ENCODE data around the gene PNMT.
"Not testable (repeated sequence)": the region's sequence is repeated elsewhere in the genome, so short reads cannot be mapped to it uniquely, and the experiment has no call there.

Gene PNMT

DNA sequence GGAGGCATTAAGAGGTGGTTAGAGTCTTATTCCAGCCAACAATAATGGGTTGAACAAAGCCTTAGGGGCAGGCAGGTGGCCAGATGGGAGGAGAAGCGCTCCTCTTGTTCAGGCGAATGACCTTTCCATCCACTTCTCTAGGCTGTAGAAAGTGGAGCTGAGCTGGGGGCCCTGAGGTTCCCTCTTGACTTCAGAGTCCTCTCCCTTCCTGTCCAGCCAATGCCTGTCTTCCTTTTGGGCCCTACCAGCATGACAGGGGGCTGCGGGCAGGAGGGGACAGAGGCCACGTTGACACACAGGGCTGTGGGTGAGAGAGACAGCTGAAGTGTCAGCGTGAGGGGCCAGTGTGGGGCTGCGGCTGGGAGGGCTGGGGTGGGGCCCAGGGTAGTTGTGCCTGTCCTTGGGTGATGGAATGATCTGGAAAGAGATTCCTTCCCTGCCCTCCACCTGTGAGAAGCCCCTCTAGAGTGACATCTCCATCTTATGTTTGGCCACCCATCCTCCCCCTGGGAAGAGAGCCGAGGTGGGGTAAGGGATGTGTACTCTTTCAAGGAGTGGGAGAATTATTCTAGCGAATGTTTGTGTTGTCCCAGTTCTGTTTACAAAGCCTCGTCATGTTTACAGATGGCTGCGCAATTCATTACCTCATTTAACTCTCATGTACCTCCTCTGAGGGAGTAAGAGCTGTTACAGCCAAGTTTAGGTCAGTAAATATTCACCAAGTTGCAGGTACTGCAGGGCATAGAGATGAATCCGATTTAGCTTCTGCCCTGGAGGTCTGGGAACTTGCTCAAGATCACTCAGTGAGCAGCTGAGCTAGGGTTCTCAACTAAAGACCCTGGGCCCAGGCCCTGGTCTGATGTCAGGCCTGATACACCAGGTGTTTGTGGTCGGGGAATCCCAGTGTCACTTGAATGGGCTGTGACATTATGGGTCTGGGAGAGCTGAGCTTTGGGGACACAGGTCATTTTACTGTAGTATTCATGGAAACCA is 34.9 kb downstream of the PNMT start:
- H3K4me1 ChIP-seq (ENCODE audit: control insufficient read depth, insufficient read depth, low read length): peaks cover 27% of the 10 kb centered on the region
- H3K9ac ChIP-seq (ENCODE audit: low read depth, low read length): no peak overlapping the region
- H3K36me3 ChIP-seq (ENCODE audit: insufficient read depth, low read length): peaks cover 14% of the 10 kb centered on the region

DNA sequence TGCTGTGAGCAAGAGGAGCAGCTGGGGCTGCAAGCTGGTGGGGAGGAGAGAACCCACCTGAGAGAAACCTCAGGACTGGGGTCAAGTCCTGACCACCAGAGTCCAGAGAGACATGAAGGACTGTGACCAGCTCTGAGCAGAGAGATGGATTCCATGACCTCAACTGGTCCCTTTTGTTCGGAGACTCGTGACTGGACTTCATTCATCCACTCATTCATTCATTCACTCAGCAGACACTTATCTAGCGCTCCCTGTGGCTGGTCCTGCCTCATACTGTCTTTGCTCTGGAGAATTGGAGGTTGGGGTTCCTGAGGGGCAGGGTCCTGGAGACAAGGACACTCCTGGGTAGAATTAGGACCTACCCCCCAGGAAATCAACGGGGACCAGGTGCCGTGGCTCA is 35.7 kb downstream of the PNMT start:
- Histone ChIP-seq H3K4me2 (ENCODE audit: low read length) (no peak overlapping the region), H3K9me3 (replicated peaks; ENCODE audit: low read length) (no peaks in the 10 kb centered on the region), H3K4me3 (ENCODE audit: low read length) (no peak overlapping the region), H3K9ac (ENCODE audit: low read depth, low read length) (no peak overlapping the region), H3K4me1 (ENCODE audit: control insufficient read depth, insufficient read depth, low read length) (peaks cover 27% of the 10 kb centered on the region), H3K36me3 (ENCODE audit: insufficient read depth, low read length) (peaks cover 21% of the 10 kb centered on the region), H3K27me3 (ENCODE audit: control insufficient read depth, insufficient read depth, low read length) (no peaks in the 10 kb centered on the region)

More for the DNA sequence above, 34.9 kb downstream of the PNMT start:
- H3K4me2 ChIP-seq (ENCODE audit: low read length): no peak overlapping the region
- H3K9me3 ChIP-seq (replicated peaks; ENCODE audit: low read length): no peaks in the 10 kb centered on the region
- H3K4me3 ChIP-seq (ENCODE audit: low read length): no peak overlapping the region
- no peaks in the 10 kb centered on the region for H3K27me3 ChIP-seq (ENCODE audit: control insufficient read depth, insufficient read depth, low read length)

GRCh38 chr17:39704821-39705551 is 36.7 kb downstream of the PNMT start:
- peaks cover 23% of the 10 kb centered on the region for H3K4me1 ChIP-seq (ENCODE audit: control insufficient read depth, insufficient read depth, low read length)
- no peaks in the 10 kb centered on the region for H3K9me3 ChIP-seq (replicated peaks; ENCODE audit: low read length)
- H3K27me3 ChIP-seq (ENCODE audit: control insufficient read depth, insufficient read depth, low read length): no peaks in the 10 kb centered on the region
- H3K4me3 ChIP-seq (ENCODE audit: low read length): no peak overlapping the region
- peaks cover 31% of the 10 kb centered on the region for H3K36me3 ChIP-seq (ENCODE audit: insufficient read depth, low read length)
- H3K4me2 ChIP-seq (ENCODE audit: low read length): no peak overlapping the region
- H3K9ac ChIP-seq (ENCODE audit: low read depth, low read length): no peak overlapping the region

DNA sequence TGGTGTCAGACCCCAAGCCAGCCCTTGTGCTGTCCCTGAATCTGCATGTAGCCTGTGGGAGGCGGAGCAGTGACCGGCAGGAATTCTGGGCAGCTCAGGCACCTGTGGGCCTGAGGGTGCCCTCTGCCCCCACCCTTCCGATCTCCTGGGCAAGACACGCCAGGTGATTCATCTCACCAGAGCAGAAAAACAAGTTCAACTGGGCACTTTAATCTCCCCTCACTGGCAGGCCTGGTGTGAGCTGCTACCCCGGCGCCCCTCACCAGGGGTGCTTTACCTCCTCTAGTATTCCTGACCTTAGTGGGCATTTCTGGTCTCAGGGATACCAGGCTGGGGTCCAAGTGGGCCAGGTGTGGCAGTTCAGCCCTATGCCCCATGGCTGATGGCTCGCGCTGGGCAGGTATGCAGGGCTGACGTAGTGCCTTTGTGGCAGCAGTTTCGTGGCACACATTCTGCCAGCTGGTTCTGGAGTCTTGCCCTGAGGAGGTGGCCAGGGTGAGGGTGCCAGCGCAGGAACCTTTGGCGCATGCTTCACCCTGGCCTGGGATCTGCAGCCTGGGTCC is 37.6 kb downstream of the PNMT start:
- H3K36me3 ChIP-seq (ENCODE audit: insufficient read depth, low read length): peaks cover 39% of the 10 kb centered on the region
- peaks cover 23% of the 10 kb centered on the region for H3K4me1 ChIP-seq (ENCODE audit: control insufficient read depth, insufficient read depth, low read length)
- H3K9me3 ChIP-seq (replicated peaks; ENCODE audit: low read length): no peaks in the 10 kb centered on the region
- no peaks in the 10 kb centered on the region for H3K27me3 ChIP-seq (ENCODE audit: control insufficient read depth, insufficient read depth, low read length)
- H3K9ac ChIP-seq (ENCODE audit: low read depth, low read length): no peak overlapping the region
- H3K4me2 ChIP-seq (ENCODE audit: low read length): no peak overlapping the region
- no peak overlapping the region for H3K4me3 ChIP-seq (ENCODE audit: low read length)

- Histone ChIP-seq H3K4me1 (ENCODE audit: control insufficient read depth, insufficient read depth, low read length) (peaks cover 19% of the 10 kb centered on the region), H3K4me2 (ENCODE audit: low read length) (no peak overlapping the region), H3K9me3 (replicated peaks; ENCODE audit: low read length) (no peaks in the 10 kb centered on the region), H3K36me3 (ENCODE audit: insufficient read depth, low read length) (peaks cover 42% of the 10 kb centered on the region), H3K9ac (ENCODE audit: low read depth, low read length) (no peak overlapping the region), H3K4me3 (ENCODE audit: low read length) (no peak overlapping the region), H3K27me3 (ENCODE audit: control insufficient read depth, insufficient read depth, low read length) (no peaks in the 10 kb centered on the region)
These were observed 38.1 kb downstream of the PNMT start for GRCh38 chr17:39706383-39706782.

DNA sequence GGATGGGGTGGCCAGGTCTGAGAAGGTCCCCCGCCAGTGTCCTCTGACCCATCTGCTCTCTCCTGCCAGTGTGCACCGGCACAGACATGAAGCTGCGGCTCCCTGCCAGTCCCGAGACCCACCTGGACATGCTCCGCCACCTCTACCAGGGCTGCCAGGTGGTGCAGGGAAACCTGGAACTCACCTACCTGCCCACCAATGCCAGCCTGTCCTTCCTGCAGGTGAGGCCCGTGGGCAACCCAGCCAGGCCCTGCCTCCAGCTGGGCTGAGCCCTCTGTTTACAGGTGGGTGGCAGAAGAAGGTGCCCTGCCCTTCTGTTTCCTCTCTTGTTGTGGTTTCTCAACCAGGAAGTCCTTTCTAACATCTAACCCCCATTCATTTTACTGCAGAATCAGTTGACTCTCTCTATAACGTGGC is 38.7 kb downstream of the PNMT start:
- Histone ChIP-seq H3K4me3 (ENCODE audit: low read length) (no peak overlapping the region), H3K27me3 (ENCODE audit: control insufficient read depth, insufficient read depth, low read length) (no peaks in the 10 kb centered on the region), H3K4me1 (ENCODE audit: control insufficient read depth, insufficient read depth, low read length) (peaks cover 14% of the 10 kb centered on the region), H3K9me3 (replicated peaks; ENCODE audit: low read length) (no peaks in the 10 kb centered on the region), H3K36me3 (ENCODE audit: insufficient read depth, low read length) (peaks cover 48% of the 10 kb centered on the region), H3K9ac (ENCODE audit: low read depth, low read length) (no peak overlapping the region), H3K4me2 (ENCODE audit: low read length) (no peak overlapping the region)

DNA sequence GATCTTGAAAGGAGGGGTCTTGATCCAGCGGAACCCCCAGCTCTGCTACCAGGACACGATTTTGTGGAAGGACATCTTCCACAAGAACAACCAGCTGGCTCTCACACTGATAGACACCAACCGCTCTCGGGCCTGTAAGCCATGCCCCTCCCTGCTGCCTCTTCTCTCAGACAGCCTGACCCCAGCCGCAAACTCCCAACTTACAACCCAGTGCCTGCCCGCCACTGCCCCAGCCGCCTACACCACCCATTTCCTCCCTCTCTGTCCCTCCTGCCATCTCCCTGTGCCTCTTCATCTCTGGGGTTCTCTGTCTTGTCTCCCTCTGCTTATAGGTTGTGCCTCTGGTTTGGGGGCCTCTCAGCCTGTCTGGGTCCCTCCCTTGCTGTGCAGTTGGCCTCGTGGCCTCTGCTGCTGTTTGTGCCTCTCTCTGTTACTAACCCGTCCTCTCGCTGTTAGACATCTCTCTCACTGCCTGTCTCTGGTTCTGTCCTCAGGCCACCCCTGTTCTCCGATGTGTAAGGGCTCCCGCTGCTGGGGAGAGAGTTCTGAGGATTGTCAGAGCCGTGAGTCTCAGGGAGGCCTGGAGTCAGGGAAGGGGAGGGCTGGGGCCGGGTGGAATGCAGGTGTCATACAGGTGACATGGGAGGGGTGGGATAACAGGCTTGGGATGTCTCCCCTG is 41.2 kb downstream of the PNMT start:
- Histone ChIP-seq H3K9me3 (replicated peaks; ENCODE audit: low read length) (no peaks in the 10 kb centered on the region), H3K9ac (ENCODE audit: low read depth, low read length) (no peak overlapping the region), H3K27me3 (ENCODE audit: control insufficient read depth, insufficient read depth, low read length) (no peaks in the 10 kb centered on the region), H3K36me3 (ENCODE audit: insufficient read depth, low read length) (peaks cover 47% of the 10 kb centered on the region), H3K4me2 (ENCODE audit: low read length) (no peak overlapping the region), H3K4me3 (ENCODE audit: low read length) (no peak overlapping the region), H3K4me1 (ENCODE audit: control insufficient read depth, insufficient read depth, low read length) (peaks cover 14% of the 10 kb centered on the region)

DNA sequence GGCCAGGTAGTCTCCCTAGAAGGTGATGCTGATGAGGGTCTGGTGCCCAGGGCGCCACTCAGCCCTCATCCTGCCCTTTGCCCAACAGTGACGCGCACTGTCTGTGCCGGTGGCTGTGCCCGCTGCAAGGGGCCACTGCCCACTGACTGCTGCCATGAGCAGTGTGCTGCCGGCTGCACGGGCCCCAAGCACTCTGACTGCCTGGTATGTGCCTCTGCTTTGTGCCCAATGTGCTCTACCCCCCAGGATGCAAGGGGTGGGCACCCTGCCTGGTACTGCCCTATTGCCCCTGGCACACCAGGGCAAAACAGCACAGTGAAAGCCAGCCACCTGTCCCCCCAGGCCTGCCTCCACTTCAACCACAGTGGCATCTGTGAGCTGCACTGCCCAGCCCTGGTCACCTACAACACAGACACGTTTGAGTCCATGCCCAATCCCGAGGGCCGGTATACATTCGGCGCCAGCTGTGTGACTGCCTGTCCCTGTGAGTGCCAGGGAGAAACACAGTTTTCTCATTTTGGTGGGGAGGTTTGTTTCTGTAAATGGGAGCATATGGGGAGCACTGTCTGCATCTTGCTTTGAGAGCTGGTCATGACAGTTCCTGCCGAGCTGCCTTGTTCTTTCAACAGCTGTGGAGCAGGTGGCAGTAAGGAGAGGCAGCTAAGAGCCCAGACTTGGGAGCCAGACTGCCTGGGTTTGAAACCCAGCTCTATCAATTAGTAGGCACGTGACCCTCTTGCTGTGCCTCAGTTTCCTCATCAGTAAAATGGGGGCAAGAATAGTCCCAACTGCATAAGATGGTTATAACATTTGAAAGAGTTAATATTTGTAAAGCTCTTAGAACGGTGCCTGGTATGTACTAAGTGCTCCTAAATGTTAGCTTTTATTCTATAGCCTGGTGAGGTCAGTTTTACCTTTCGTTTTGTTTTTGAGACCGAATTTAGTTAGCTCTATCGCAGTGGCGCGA is 42.0 kb downstream of the PNMT start:
- Histone ChIP-seq H3K4me1 (ENCODE audit: control insufficient read depth, insufficient read depth, low read length) (peaks cover 12% of the 10 kb centered on the region), H3K4me3 (ENCODE audit: low read length) (no peak overlapping the region), H3K36me3 (ENCODE audit: insufficient read depth, low read length) (peaks cover 48% of the 10 kb centered on the region), H3K9ac (ENCODE audit: low read depth, low read length) (no peak overlapping the region), H3K9me3 (replicated peaks; ENCODE audit: low read length) (no peaks in the 10 kb centered on the region), H3K4me2 (ENCODE audit: low read length) (no peak overlapping the region), H3K27me3 (ENCODE audit: control insufficient read depth, insufficient read depth, low read length) (no peaks in the 10 kb centered on the region)

GRCh38 chr17:39711071-39711470 is 42.8 kb downstream of the PNMT start:
- peaks cover 54% of the 10 kb centered on the region for H3K36me3 ChIP-seq (ENCODE audit: insufficient read depth, low read length)
- not testable (repeated sequence) for H3K9me3 ChIP-seq (replicated peaks; ENCODE audit: low read length); H3K9ac ChIP-seq (ENCODE audit: low read depth, low read length); H3K4me1 ChIP-seq (ENCODE audit: control insufficient read depth, insufficient read depth, low read length); H3K4me3 ChIP-seq (ENCODE audit: low read length); H3K27me3 ChIP-seq (ENCODE audit: control insufficient read depth, insufficient read depth, low read length); H3K4me2 ChIP-seq (ENCODE audit: low read length)

- no peak overlapping the region for H3K4me3 ChIP-seq (ENCODE audit: low read length)
- H3K27me3 ChIP-seq (ENCODE audit: control insufficient read depth, insufficient read depth, low read length): no peaks in the 10 kb centered on the region
- no peak overlapping the region for H3K4me2 ChIP-seq (ENCODE audit: low read length)
- H3K36me3 ChIP-seq (ENCODE audit: insufficient read depth, low read length): peaks cover 57% of the 10 kb centered on the region
- no peaks in the 10 kb centered on the region for H3K4me1 ChIP-seq (ENCODE audit: control insufficient read depth, insufficient read depth, low read length)
- H3K9me3 ChIP-seq (replicated peaks; ENCODE audit: low read length): no peaks in the 10 kb centered on the region
- H3K9ac ChIP-seq (ENCODE audit: low read depth, low read length): no peak overlapping the region
These were observed 43.6 kb downstream of the PNMT start for GRCh38 chr17:39711851-39712250.
